ENCODE results near the gene MIB2.
A peak's percentile ranks its signal among the peaks of the same experiment; 100 is the strongest.
"Not testable (repeated sequence)": the region's sequence is repeated elsewhere in the genome, so short reads cannot be mapped to it uniquely, and the experiment has no call there.

The MIB2 gene

GRCh38 chr1:1578371-1578940, 36.8 kb upstream of the MIB2 start:
- Histone ChIP-seq H3K4me2 (no peak overlapping the region), H3K9ac (no peak overlapping the region), H3K9me3 (replicated peaks in 1 of 11) (no peaks in the 10 kb centered on the region), H3K4me3 (no peak overlapping the region), H4K20me1 (peaks cover 1 to 8% (median 3%) of the 10 kb centered on the region in 11 experiments), H3K36me3 (peaks cover 0 to under 1% (median 0%) of the 10 kb centered on the region in 11 experiments; a peak in 1 of 22 replicates), H3K27ac (no peak overlapping the region), H3K27me3 (peaks cover 0 to 57% (median 42%) of the 10 kb centered on the region in 11 experiments; a peak in 16 of 22 replicates), H3K4me1 (peaks cover 9 to 14% (median 11%) of the 10 kb centered on the region in 10 experiments)
- no peak for TF ChIP-seq Cebpa-rat (IDR thresholded peaks at IDR 0.05)

GRCh38 chr1:1582585-1583346, 32.5 kb upstream of the MIB2 start:
- Histone ChIP-seq H3K9me3 (replicated peaks in 1 of 11) (no peaks in the 10 kb centered on the region), H3K27ac (no peak overlapping the region), H3K9ac (no peak overlapping the region), H3K4me3 (no peak overlapping the region), H3K27me3 (peaks cover 0 to 50% (median 36%) of the 10 kb centered on the region in 11 experiments; a peak in 16 of 22 replicates), H3K4me1 (peaks cover 0 to 3% (median 0%) of the 10 kb centered on the region in 10 experiments; a peak in 1 of 20 replicates), H3K4me2 (no peak overlapping the region), H4K20me1 (no peaks in the 10 kb centered on the region), H3K36me3 (no peaks in the 10 kb centered on the region)
- TF ChIP-seq Cebpa-rat (IDR thresholded peaks at IDR 0.05): no peak

GRCh38 chr1:1583347-1584010, 31.8 kb upstream of the MIB2 start:
- Histone ChIP-seq H3K4me1 (peaks cover 0 to 3% (median 0%) of the 10 kb centered on the region in 10 experiments; a peak in 1 of 20 replicates), H3K27me3 (peaks cover 0 to 43% (median 29%) of the 10 kb centered on the region in 11 experiments; a peak in 16 of 22 replicates), H3K9ac (no peak overlapping the region), H3K36me3 (no peaks in the 10 kb centered on the region), H3K27ac (no peak overlapping the region), H4K20me1 (no peaks in the 10 kb centered on the region), H3K4me2 (no peak overlapping the region), H3K9me3 (replicated peaks in 1 of 11) (no peaks in the 10 kb centered on the region), H3K4me3 (no peak overlapping the region)
- no peak for TF ChIP-seq Cebpa-rat (IDR thresholded peaks at IDR 0.05)

GRCh38 chr1:1591452-1591851, 23.8 kb upstream of the MIB2 start:
- H3K27me3 ChIP-seq: peaks cover 0 to 12% (median 5%) of the 10 kb centered on the region in 11 experiments; a peak in 9 of 22 replicates
- peaks cover 0 to 15% (median 9%) of the 10 kb centered on the region in 10 experiments; a peak in 9 of 20 replicates for H3K4me1 ChIP-seq
- no peaks in the 10 kb centered on the region for H3K36me3 ChIP-seq
- H3K9me3 ChIP-seq (replicated peaks in 1 of 11): no peaks in the 10 kb centered on the region
- H3K4me3 ChIP-seq: no peak overlapping the region
- H3K9ac ChIP-seq: no peak overlapping the region
- H3K4me2 ChIP-seq: peak overlapping the region in 6 of 11 experiments; percentile 2 to 41 (median 23); a peak in 3 of 22 replicates
- H3K27ac ChIP-seq: no peak overlapping the region
- no peaks in the 10 kb centered on the region; a peak in 1 of 22 replicates for H4K20me1 ChIP-seq
- TF ChIP-seq Cebpa-rat (IDR thresholded peaks at IDR 0.05): no peak

GRCh38 chr1:1593834-1594601, 21.3 kb upstream of the MIB2 start:
- TF ChIP-seq Cebpa-rat (IDR thresholded peaks at IDR 0.05): no peak
- Histone ChIP-seq H3K27ac (no peak overlapping the region), H3K4me1 (peaks cover 17 to 38% (median 32%) of the 10 kb centered on the region in 10 experiments), H3K9me3 (replicated peaks in 1 of 11) (no peaks in the 10 kb centered on the region), H3K36me3 (no peaks in the 10 kb centered on the region), H3K9ac (no peak overlapping the region), H3K27me3 (peaks cover 9 to 34% (median 25%) of the 10 kb centered on the region in 11 experiments), H3K4me3 (no peak overlapping the region), H4K20me1 (peaks cover 0 to 18% (median 4%) of the 10 kb centered on the region in 11 experiments; a peak in 12 of 22 replicates), H3K4me2 (no peak overlapping the region)

- no peak overlapping the region for H3K9ac ChIP-seq
- H3K9me3 ChIP-seq (replicated peaks in 1 of 11): no peaks in the 10 kb centered on the region
- TF ChIP-seq Cebpa-rat (IDR thresholded peaks at IDR 0.05): no peak
- H4K20me1 ChIP-seq: peaks cover 0 to 21% (median 6%) of the 10 kb centered on the region in 11 experiments; a peak in 12 of 22 replicates
- H3K4me1 ChIP-seq: peaks cover 23 to 40% (median 35%) of the 10 kb centered on the region in 10 experiments
- peaks cover 16 to 41% (median 32%) of the 10 kb centered on the region in 11 experiments for H3K27me3 ChIP-seq
- H3K4me3 ChIP-seq: no peak overlapping the region
- no peak overlapping the region for H3K27ac ChIP-seq
- H3K4me2 ChIP-seq: no peak overlapping the region
- H3K36me3 ChIP-seq: no peaks in the 10 kb centered on the region
These were observed 20.6 kb upstream of the MIB2 start for GRCh38 chr1:1594602-1595260.

GRCh38 chr1:1595341-1595740, 20.0 kb upstream of the MIB2 start:
- not testable (repeated sequence) for H3K9me3 ChIP-seq (replicated peaks in 1 of 11); H3K27ac ChIP-seq; H3K4me3 ChIP-seq; H3K9ac ChIP-seq; H3K4me2 ChIP-seq; H3K36me3 ChIP-seq
- H3K27me3 ChIP-seq: peaks cover 21 to 45% (median 37%) of the 10 kb centered on the region in 11 experiments
- H4K20me1 ChIP-seq: peaks cover 0 to 21% (median 6%) of the 10 kb centered on the region in 11 experiments; a peak in 12 of 22 replicates
- peaks cover 23 to 41% (median 34%) of the 10 kb centered on the region in 10 experiments for H3K4me1 ChIP-seq
